HG03280 (cell line): Measurements from ENCODE around the gene NEBL.

Experiments
- ATAC-seq: cut with Tn5 transposase; IDR thresholded peaks from one replicate; pipeline ENCODE4 v1.9.1; 2021; ENCODE audit warnings: mild to moderate bottlenecking, moderate library complexity; ENCODE audit not compliant: unreplicated experiment

The NEBL gene

DNA sequence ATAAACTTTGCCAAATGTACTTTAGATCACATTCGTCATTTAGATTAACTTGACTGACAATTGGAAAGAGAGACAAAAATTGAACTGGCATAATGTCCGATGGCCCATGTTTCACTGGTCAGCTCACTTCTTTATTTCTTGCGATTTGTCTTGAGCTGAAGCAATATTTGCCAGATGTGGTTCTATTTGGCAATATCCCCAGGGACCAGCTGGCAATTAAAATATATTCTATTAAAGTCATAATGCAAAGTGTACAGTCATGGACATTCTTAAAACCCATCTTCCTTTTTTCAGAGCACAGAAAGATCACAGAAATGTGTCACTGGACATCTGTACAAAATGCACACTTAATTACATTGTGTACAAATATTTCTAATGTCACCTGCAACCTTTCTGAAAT lies 26.3 kb downstream of the NEBL start:
- no peak for ATAC-seq

DNA sequence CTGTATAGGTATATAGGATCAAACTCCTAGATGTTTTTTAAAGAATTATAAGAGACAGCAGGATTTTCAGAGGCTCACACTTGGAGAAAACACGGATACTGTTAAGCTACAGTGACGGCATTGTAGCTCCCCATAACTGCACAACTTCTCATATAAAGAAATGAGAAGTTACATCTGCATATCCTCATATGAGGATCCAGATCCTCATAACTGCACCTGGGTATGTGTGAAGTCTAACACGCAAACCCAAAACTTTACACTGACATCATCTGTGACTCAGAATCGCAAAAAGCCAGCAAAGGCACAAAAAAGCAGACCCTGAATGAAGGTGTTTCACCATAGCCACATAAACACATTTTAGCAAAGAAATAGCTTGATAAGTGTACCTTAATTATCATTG lies 34.1 kb downstream of the NEBL start:
- ATAC-seq: no peak

GRCh38 chr10:20858292-20859124 lies 38.6 kb downstream of the NEBL start:
- ATAC-seq: no peak

- ATAC-seq: no peak
These were observed 40.6 kb downstream of the NEBL start for GRCh38 chr10:20856484-20856883.

- ATAC-seq: no peak
These were observed 41.6 kb downstream of the NEBL start for GRCh38 chr10:20855398-20856038.

- ATAC-seq: no peak
These were observed 43.8 kb downstream of the NEBL start for GRCh38 chr10:20853276-20853675.

GRCh38 chr10:20852303-20852702 lies 44.8 kb downstream of the NEBL start:
- no peak for ATAC-seq

DNA sequence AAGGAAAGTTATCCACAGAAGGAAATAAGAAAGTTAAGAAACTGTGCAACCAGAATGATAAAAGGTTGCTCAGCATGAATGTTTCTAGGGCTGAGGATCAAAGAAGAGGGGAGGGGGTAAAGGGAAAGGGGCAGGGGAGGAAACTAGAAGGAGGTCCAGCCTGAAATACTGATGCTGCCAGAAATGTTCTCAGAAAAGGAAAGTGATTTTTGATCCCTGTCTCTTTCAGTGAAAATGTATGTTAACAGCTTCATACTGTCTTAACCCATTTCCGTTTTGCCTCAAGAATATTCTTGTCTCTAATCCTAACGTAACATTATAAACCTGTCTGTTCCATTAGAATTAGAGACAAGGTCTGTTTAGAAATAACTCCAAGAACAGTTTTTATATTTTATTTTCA lies 49.6 kb downstream of the NEBL start:
- no peak for ATAC-seq

- ATAC-seq: no peak
These were observed 50.8 kb downstream of the NEBL start for GRCh38 chr10:20846263-20846662.

- no peak for ATAC-seq
These were observed 55.7 kb downstream of the NEBL start for GRCh38 chr10:20841419-20841818.

DNA sequence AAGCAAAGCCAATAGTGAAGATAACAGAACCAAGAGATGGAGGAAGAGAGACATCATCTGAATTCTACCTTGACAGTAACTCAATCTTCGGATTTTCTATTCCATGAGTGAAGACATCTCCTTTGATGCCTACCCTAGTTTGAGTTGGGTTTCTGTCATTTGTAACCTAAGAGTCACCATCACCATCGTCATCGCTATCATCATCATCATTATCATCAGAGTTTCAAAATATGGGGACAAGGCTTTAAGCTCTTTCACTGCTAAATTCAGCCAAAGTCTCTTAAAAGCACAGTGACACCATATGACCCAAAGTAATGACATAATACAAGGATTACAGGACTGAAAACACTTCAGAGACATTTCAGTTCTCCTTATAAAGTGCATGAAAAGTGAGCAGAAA lies 57.2 kb downstream of the NEBL start:
- no peak for ATAC-seq

DNA sequence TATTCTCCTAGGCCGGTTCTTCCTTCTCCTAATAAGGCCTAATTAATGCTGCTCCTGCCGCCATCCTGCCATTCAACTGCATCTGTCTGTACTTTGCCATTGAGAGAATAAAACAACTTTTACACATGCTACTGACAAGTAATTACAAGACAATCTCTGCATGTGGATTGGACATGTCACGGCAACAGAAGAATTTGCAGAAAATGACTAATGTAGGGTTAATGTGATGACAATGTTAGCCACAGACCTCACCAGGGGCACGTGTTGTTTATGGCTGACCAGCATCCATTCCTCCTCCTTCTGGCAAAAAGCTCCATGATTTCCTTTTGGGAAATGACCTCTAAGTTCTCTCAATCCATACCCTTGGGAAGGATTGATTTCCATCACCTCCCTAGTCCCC lies 58.0 kb downstream of the NEBL start:
- no peak for ATAC-seq

- ATAC-seq: no peak
These were observed 60.7 kb downstream of the NEBL start for GRCh38 chr10:20836401-20836800.

DNA sequence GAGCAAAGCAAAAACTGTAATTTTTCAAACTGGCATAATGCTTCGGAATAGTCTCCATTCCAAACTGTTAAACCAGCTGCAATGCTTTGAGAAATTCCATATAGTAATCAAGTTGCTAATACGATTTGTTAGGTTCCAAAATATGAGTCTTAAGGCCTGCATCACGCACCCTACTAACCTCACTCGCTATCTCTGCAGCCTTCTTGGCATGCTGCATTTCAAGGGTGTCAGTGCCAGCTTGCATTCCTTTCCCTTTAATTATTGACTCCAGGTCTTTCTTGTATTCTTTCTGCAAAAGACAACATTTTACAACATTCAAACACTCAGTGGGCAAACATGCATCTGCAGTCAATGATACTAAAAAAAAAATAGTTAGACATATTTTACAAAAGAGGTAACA lies 61.8 kb downstream of the NEBL start:
- ATAC-seq: no peak

- no peak for ATAC-seq
These were observed 62.3 kb downstream of the NEBL start for GRCh38 chr10:20834825-20835224.

DNA sequence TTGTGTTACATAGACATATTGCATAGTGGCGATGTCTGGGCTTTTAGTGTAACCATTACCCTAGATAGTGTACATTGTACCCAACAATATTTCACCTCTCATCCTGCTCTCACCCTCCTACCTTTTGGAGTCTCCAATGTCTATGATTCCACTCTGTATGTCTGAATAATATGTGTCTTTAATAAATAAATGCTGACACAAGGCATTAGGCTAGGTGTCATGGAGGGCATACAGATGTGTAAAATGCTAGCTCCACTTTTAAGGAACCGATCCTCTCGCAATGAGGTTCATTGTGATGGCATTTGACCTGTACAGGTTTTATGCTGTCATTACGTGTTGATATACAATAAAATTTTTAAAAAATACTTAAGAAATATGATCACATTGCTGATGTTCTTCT lies 74.3 kb downstream of the NEBL start:
- no peak for ATAC-seq

DNA sequence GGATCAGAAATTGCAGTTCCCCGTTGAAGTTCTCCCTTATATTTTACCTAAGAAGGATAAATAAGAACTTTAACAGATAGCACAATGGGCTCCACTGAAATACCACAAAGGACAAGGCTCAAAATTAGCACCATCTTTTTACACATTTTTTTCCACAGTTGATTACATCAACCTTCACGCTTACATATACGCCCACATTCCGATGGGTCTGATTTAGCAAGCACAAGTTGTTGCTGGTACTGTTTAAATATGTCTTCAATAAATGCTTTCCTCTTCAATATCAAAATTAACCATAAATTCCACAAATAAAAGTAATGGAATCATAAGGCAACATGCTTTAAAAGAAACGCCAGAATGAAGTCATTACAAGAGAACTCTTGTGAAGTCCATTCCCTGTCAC lies 79.5 kb downstream of the NEBL start:
- no peak for ATAC-seq

GRCh38 chr10:20817116-20817515 lies 80.0 kb downstream of the NEBL start:
- no peak for ATAC-seq

GRCh38 chr10:20814116-20814515 lies 83.0 kb downstream of the NEBL start:
- ATAC-seq: no peak

DNA sequence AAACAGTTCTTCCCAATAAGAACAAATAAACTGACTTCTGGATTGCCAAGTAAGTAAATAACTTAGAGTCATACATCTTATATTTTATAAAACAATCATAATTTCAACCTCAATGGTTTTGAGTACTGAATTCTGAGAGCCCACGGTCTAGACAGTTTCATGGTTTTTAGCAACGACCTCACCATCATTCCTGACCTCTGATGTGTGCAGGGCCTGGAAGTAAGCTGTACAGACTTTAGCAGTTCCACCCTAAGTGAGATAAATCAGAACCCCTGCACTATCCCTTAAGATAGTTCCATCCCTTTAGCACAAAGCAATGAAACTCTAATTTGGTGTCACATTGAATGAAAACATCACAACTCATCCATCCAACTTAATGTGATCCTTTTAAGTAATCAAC lies 86.0 kb downstream of the NEBL start:
- ATAC-seq: no peak

- no peak for ATAC-seq
These were observed 87.5 kb downstream of the NEBL start for GRCh38 chr10:20809631-20810030.

DNA sequence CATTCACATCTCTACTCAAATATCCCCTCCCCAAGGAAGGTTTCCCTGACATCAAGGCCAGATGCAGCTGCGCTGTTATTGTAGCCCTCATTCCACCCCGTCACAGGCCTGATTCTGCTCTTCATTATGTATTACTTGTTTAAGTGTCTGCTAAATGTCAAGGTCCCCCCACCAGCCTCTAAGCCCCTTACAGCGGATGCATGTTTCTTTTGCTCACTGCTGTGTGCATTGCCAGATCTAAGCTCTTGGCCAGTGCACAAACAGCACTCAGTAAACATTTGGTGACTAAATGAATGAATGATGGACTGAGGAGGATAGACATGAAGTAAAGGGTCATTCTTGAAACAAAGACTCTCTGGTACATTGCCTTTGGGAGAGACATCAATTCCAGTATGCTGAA lies 90.6 kb downstream of the NEBL start:
- ATAC-seq: no peak

DNA sequence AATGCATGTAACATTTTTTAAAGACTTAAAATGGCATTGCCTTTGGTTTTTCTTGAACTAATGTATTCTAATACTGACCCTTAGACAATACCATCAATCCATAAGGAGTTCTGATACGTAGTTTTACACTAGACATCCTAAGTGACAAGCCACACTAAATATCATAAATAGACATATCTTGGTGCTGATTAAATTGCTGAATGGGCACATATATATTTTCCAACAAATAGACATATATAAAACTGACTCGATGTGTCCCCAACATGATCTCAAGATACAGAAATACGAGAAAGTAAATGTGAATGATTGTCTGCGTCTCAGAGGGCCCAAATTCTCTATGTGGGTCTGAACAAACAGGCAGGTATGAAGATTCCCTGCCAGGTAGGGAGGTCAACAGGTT lies 99.8 kb downstream of the NEBL start:
- no peak for ATAC-seq
